SJSA1 (cell line): ENCODE results near the gene TRAK2. TPM values are rescaled to one million over a fixed set of nuclear protein-coding genes. Genes with fewer than 3 reads are reported as not detected.
"Not testable (repeated sequence)": the region's sequence is repeated elsewhere in the genome, so short reads cannot be mapped to it uniquely, and the experiment has no call there.

Experiments used
- DNase-seq, 2 experiments: peaks; one replicate each; pipeline ENCODE4 v3.0.0-alpha.2; 2015 to 2020; ENCODE audit warnings: low spot score in 2 of 2, low read depth in 1 of 2
- H3K27ac ChIP-seq: fragments of 250-450 bp; sonication (Bioruptor Pico); 2 replicates; pipeline ENCODE4 v1.5.1; 2020; ENCODE audit warnings: mild to moderate bottlenecking, moderate library complexity
- H3K27me3 ChIP-seq: fragments of 250-450 bp; sonication (Bioruptor Pico); replicated peaks from 2 replicates; pipeline ENCODE4 v1.5.1; 2020; ENCODE audit warnings: mild to moderate bottlenecking, moderate library complexity
- H3K36me3 ChIP-seq: fragments of 250-450 bp; sonication (Bioruptor Pico); 2 replicates; pipeline ENCODE4 v1.5.1; 2020; ENCODE audit warnings: mild to moderate bottlenecking
- H3K4me1 ChIP-seq: fragments of 250-450 bp; sonication (Bioruptor Pico); replicated peaks from 2 replicates; pipeline ENCODE4 v1.6.1; 2021; ENCODE audit warnings: mild to moderate bottlenecking
- H3K4me3 ChIP-seq: fragments of 250-450 bp; sonication (Bioruptor Pico); 2 replicates; pipeline ENCODE4 v1.5.1; 2020; ENCODE audit warnings: mild to moderate bottlenecking
- H3K9me3 ChIP-seq: fragments of 250-450 bp; sonication (Bioruptor Pico); replicated peaks from 2 replicates; pipeline ENCODE4 v1.5.1; 2020; ENCODE audit warnings: mild to moderate bottlenecking
- total RNA-seq: library from RNA; depleted of rRNA; stranded (reverse); fragments of >200 nt; shearing (Covaris generic); gene quantifications from 2 replicates; pipeline ENCODE4 v1.2.3, GENCODE V29; 2014

The TRAK2 gene
- total RNA-seq, 1 experiment from 2014 or later, result 39.8 TPM

DNA sequence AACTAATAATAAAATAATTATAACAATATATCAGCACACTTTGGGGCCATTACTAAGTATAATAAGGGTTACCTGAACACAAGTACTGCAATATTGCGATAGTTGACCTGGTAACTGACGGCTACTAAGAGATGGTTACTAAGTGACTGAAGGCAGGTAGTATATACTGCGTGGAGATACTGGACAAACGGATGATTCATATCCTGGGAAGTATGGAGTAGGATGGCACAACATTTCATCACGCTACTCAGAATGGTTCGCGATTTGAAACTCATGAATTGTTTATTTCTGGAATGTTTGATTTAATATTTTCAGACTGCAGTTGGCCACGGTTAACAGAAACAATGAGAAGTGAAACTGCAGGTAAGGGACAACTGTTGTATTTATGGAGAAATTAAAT, 54.7 kb downstream of the TRAK2 start:
- no peak overlapping the region for H3K4me3 ChIP-seq
- no peak overlapping the region for H3K27ac ChIP-seq
- H3K36me3 ChIP-seq, result peaks cover 51% of the 10 kb centered on the region
- no peaks in the 10 kb centered on the region for H3K4me1 ChIP-seq
- no peak for DNase-seq
- no peaks in the 10 kb centered on the region for H3K27me3 ChIP-seq
- H3K9me3 ChIP-seq, result no peaks in the 10 kb centered on the region

DNA sequence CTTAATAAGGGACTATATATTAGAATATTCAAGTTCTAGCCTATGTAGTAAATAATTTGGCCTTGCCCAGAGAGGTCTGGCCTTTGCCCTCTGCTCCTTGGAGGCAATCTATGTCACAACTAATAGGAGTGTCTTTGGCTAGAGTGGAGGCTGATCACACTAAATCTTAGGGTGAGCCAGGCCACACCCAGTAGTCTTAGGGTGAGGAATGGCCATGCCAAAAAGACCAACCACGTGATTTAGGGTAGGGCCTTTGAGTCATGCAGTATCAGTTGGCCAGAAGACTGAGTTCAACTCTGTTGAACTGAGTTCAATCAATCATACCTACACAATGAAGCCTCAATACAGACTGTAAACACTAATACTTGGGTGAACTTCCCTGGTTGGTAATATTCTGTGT, 68.1 kb downstream of the TRAK2 start:
- Histone ChIP-seq H3K27me3 (no peaks in the 10 kb centered on the region), H3K4me3 (no peak overlapping the region), H3K4me1 (no peaks in the 10 kb centered on the region), H3K36me3 (peaks cover 61% of the 10 kb centered on the region), H3K9me3 (no peaks in the 10 kb centered on the region), H3K27ac (no peak overlapping the region)
- DNase-seq, result no peak

DNA sequence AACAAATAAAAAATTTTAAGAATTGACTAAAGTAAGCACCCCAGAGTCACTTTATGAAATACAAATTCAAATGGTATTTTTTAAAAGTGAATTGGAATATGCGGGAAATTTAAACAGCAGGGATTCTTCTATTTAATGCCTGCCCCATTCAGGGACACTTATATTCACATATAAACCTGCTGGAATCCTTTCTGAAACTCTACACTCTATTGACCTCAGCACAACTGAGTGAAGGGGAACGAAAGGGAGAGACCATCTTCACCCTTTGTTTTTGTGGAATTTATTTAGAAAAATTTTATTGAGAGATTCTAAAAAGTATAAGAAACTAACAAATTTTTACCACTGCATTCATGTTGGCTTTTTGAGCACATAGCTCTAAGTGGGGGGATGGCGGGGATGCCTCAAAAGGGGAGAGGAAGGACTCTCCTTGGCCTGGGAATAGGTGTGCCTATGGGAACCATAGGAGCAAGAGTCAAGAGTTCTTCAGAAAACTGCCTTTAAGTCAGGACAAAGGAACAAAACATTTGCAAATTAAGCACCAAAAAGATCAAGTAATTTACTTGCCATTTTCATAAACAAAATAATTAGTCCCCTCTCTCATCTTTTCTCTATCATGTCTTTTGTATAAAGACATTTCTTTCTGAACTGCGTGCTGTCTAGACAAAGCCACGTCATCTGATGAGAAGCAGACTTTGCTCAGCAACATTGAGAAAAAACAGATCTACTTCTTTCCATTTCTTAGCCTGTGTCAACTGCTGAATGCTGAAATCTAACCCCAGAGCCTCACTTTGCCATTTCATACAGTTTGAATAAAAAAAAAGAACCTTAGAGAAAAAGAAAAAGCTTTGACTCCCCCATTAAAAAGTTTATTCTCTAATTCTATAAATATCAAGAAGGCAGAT, 72.5 kb downstream of the TRAK2 start:
- Histone ChIP-seq H3K4me3 (no peak overlapping the region), H3K4me1 (no peaks in the 10 kb centered on the region), H3K27ac (no peak overlapping the region), H3K27me3 (no peaks in the 10 kb centered on the region), H3K36me3 (peaks cover 36% of the 10 kb centered on the region), H3K9me3 (no peaks in the 10 kb centered on the region)
- DNase-seq, result no peak

DNA sequence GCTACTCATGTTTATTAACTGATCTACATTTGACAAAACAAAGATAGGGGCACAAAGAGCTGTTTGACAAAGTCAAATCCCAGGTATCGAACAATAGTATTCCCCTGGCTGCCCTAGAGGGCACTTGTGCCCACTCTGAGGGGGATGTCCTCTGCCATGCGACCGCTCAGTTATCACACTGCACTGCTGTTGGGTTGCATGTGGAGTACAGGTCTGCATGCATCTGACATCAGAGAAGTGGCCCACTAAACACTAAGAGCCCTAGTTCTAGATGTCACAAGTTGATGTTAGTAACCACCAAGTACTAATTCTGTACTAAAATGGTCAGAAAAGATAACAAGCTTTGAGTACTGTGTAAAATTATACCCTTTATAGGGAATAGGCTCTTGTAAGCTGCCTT, 74.0 kb downstream of the TRAK2 start:
- Histone ChIP-seq H3K4me1 (no peaks in the 10 kb centered on the region), H3K36me3 (peaks cover 29% of the 10 kb centered on the region)

DNA sequence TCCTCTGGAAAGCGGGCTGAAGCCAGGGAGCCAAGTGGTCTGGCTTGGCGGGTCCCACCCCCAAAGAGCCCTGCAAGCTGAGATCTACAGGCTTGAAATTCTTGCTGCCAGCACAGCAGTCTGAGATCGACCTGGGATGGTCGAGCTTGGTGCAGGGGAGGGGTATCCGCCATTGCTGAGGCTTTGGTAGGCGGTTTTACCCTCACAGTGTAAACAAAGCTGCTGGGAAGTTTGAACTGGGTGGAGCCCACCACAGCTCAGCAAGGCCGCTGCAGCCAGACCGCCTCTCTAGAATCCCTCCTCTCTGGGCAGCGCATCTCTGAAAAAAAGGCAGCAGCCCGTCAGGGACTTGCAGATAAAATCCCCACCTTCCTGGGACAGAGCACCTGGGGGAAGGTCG, 81.5 kb downstream of the TRAK2 start:
- Histone ChIP-seq H3K4me1 (peaks cover 3% of the 10 kb centered on the region; the same call in 1 of the 2 replicates), H3K27ac (no peak overlapping the region), H3K9me3 (peaks cover 8% of the 10 kb centered on the region; the same call in 1 of the 2 replicates), H3K4me3 (no peak overlapping the region), H3K27me3 (no peaks in the 10 kb centered on the region), H3K36me3 (peaks cover 7% of the 10 kb centered on the region; the same call in 1 of the 2 replicates)
- no peak for DNase-seq

More for the DNA sequence above, 74.0 kb downstream of the TRAK2 start:
- Histone ChIP-seq H3K27ac (no peak overlapping the region), H3K4me3 (no peak overlapping the region), H3K27me3 (no peaks in the 10 kb centered on the region), H3K9me3 (no peaks in the 10 kb centered on the region)
- no peak for DNase-seq

DNA sequence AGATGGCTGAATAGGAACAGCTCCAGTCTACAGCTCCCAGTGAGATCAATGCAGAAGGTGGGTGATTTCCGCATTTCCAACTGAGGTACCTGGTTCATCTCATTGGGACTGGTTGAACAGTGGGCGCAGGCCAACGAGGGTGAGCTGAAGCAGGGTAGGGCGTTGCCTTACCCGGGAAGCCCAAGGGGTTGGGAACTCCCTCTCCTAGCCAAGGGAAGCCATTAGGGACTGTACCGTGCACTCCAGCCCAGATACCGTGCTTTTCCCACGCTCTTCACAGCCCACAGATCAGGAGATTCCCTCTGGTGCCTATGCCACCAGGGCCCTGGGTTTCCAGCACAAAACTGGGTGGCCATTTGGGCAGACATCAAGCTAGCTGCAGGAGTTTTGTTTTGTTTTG, 81.9 kb downstream of the TRAK2 start:
- H3K4me1 ChIP-seq, DNase-seq, H3K27ac ChIP-seq, H3K36me3 ChIP-seq, H3K4me3 ChIP-seq, H3K9me3 ChIP-seq, H3K27me3 ChIP-seq: not testable (repeated sequence)

DNA sequence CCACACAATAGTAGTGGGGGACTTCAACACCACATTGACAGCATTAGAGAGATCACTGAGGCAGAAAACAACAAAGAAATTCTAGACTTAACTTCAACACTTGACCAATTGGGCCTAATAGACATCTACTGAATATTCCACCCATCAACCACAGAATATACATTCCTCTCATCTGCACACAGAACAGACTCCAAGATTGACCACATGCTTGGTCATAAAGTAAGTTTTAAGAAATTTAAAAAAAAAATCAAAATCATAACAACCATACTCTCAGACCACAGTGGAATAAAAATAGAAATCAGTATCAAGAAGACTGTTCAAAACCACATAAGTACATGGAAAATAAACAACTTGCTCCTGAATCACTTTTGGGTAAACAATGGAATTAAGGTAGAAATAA, 85.1 kb downstream of the TRAK2 start:
- Histone ChIP-seq H3K27ac (no peak overlapping the region), H3K27me3 (no peaks in the 10 kb centered on the region), H3K9me3 (peaks cover 15% of the 10 kb centered on the region), H3K36me3 (peaks cover 10% of the 10 kb centered on the region; the same call in 1 of the 2 replicates), H3K4me3 (no peak overlapping the region), H3K4me1 (peaks cover 3% of the 10 kb centered on the region; the same call in 1 of the 2 replicates)
- DNase-seq, result no peak

DNA sequence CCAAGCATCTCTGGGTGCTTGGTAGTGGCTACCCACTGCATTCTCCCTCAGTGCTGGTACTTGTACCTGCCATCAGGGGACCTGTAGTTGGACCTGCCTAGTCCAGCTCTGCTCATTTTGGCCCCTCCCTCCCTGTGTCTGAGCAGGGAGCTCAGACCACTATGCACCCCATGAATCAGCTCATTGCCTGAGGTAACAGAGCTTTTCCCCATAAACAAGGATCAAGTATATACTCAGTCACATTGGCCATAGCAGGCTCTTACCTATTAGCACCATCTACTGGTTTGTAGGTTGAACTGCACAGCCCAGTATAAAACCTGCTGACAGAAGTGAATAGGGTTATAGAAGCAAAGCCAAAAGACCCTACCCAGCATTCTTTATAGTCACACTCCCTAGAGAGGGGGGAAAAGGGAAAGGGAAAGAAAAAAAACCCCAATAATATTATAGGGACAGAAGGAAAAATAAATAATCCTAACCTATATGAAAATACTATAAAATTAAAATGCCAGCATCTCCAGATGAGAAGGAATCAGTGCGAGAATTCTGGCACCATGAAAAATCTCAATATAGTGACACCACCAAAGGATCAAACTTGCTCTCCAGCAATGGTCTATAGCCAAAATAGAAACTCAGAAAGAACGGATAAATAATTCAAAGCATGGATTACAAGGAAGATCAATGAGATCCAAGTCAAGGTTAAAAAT, 87.2 kb downstream of the TRAK2 start:
- Histone ChIP-seq H3K27ac (no peak overlapping the region), H3K27me3 (no peaks in the 10 kb centered on the region), H3K4me3 (no peak overlapping the region), H3K36me3 (0 out of 2 replicates have a peak, but pooled peaks cover 5% of the 10 kb centered on the region), H3K9me3 (peaks cover 15% of the 10 kb centered on the region), H3K4me1 (peaks cover 6% of the 10 kb centered on the region; the same call in 1 of the 2 replicates)
- DNase-seq, result no peak

DNA sequence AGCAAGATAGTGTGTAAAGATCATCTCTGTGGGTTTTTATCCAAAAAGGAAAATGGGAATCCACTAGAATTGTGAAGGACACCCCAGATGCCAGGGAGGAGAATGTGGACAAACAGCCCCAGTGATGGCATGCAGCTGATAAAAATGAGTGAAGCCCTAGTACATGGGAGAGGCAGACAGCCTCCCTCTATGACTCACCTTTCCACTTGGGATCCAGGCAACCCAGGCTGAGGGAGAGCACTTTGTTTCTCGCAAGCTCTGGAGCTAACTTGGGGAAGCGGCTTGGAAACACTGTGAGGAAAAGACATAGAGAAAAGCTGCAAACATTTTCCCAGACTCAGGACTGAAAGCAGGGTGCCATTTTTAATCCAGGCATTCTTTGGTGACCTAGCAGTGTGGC, 88.9 kb downstream of the TRAK2 start:
- Histone ChIP-seq H3K36me3 (0 out of 2 replicates have a peak, but pooled peaks cover 3% of the 10 kb centered on the region), H3K4me1 (peaks cover 10% of the 10 kb centered on the region; the same call in 1 of the 2 replicates), H3K27me3 (no peaks in the 10 kb centered on the region), H3K27ac (no peak overlapping the region), H3K4me3 (no peak overlapping the region), H3K9me3 (peaks cover 11% of the 10 kb centered on the region; the same call in 1 of the 2 replicates)
- DNase-seq, result no peak

DNA sequence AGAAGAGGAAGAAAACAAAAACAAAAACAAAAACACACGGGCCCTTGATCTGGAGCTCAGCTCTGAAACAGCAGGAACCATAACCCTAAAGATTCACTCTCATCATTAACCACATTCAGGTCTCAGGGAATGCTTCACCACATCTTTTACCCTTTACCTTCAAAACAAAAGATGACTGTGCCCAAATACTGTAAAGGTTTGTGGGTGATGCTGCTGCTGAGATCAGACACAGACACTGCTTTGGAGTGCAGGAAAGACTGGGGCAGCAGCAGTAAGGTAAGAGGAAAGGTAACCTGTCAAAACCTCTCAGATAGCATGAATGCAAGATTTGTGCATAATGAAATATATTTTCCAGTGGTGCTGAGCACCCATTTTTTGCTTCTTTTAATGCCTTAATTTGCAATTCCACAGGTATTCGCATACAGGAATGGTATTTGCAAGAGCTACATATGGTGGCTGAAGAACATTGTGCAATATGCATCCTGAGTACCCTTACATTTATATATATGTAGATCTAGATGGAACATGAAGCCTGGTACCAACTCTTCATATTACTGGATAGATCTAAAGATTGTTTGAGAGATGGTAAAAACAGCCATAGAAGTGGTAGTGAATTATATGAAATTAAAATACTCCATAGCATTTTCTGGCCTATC, 90.1 kb downstream of the TRAK2 start:
- no peak for DNase-seq
- Histone ChIP-seq H3K4me3 (no peak overlapping the region), H3K36me3 (0 out of 2 replicates have a peak, but pooled peaks cover 3% of the 10 kb centered on the region), H3K9me3 (peaks cover 7% of the 10 kb centered on the region; the same call in 1 of the 2 replicates), H3K27ac (no peak overlapping the region), H3K4me1 (peaks cover 10% of the 10 kb centered on the region; the same call in 1 of the 2 replicates), H3K27me3 (no peaks in the 10 kb centered on the region)

DNA sequence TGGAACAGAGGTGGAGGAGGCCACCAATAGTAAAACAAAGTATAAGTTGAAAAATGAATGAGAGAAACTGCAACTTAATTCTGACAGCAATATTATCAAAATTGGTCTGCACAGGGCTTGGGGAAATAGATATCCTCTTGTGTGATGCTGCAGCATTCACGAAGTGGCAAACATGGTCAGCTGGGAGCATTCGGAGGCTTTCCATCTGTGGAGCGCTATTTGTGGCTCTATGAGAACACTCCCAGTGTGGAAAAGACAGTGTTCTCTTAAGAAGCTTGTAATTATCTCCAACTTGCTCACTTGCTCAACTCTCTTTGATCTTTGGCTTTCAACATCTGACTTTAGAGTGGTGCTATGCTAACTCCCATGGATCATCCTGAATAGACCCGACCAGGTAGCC, 91.0 kb downstream of the TRAK2 start:
- H3K36me3 ChIP-seq, result 0 out of 2 replicates have a peak, but pooled peaks cover 3% of the 10 kb centered on the region

DNA sequence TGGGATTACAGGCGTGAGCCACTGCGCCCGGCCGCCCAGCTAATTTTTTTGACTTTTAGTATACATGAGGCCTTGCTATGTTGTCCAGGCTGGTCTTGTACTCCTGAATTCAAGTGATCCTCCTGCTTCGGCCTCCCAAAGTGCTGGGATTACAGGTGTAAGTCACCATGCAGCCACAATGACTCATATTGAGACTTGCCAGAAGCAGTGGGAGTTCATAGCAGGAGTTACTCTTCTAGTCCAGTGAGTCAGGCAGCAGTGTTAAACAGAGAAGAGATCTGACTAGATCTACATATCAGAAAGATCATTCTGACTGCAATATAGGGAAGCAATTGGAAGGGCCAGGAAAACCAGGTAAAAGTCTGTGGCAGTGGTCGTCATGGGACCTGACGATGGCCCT, 92.6 kb downstream of the TRAK2 start:
- 0 out of 2 replicates have a peak, but pooled peaks cover 3% of the 10 kb centered on the region for H3K36me3 ChIP-seq
- H3K27ac ChIP-seq, result no peak overlapping the region
- peaks cover 7% of the 10 kb centered on the region; the same call in 1 of the 2 replicates for H3K9me3 ChIP-seq
- DNase-seq, result peak; percentile 36 to 69
- H3K27me3 ChIP-seq, result no peaks in the 10 kb centered on the region
- no peak overlapping the region for H3K4me3 ChIP-seq
- peaks cover 7% of the 10 kb centered on the region; the same call in 1 of the 2 replicates for H3K4me1 ChIP-seq

More for the DNA sequence above, 91.0 kb downstream of the TRAK2 start:
- no peak for DNase-seq
- peaks cover 7% of the 10 kb centered on the region; the same call in 1 of the 2 replicates for H3K4me1 ChIP-seq
- no peak overlapping the region for H3K4me3 ChIP-seq
- no peak overlapping the region for H3K27ac ChIP-seq
- H3K27me3 ChIP-seq, result no peaks in the 10 kb centered on the region
- peaks cover 7% of the 10 kb centered on the region; the same call in 1 of the 2 replicates for H3K9me3 ChIP-seq

DNA sequence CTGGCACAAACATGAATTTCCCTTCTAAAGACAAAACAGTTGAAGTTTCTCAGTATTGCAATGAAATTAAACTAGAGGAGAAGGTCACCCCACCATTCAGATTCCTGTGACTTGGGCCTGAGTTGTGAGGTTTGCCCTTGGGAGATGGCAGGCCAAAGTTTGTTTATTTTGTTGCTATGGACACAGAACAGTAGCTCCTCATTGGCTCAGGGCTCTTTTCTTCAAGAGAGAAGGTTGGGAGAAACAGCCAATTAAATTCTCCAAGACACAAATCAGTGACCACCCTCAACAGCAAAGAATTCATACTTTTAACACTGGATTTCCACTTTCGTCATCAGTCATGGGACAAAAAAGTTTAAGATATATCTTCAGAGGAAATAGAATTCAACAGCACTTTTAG, 94.0 kb downstream of the TRAK2 start, which contains the start of gene FLACC1:
FLACC1 (minus strand) TSS at position 125 of the 400 bp plus-strand sequence. CDS start 5,941 bp downstream, outside the sequence.
- no peak within 1 kb of the TSS for H3K4me3 ChIP-seq
- H3K36me3 ChIP-seq, result no peaks in the 10 kb centered on the region
- H3K27me3 ChIP-seq, result no peaks in the 10 kb centered on the region
- H3K9me3 ChIP-seq, result no peaks in the 10 kb centered on the region
- H3K4me1 ChIP-seq, result peaks cover 7% of the 10 kb centered on the region; the same call in 1 of the 2 replicates
- peak in 1 of 2 experiments; percentile 26 for DNase-seq
- H3K27ac ChIP-seq, result no peak within 1 kb of the TSS
